Measurements from ENCODE around the gene GALK1. TPM values are rescaled to one million over a fixed set of nuclear protein-coding genes. Genes with fewer than 3 reads are reported as not detected.

GALK1 gene
- total and polyA plus RNA-seq, 4 donors: 14.8 to 28.0 (median 24.9) TPM

DNA sequence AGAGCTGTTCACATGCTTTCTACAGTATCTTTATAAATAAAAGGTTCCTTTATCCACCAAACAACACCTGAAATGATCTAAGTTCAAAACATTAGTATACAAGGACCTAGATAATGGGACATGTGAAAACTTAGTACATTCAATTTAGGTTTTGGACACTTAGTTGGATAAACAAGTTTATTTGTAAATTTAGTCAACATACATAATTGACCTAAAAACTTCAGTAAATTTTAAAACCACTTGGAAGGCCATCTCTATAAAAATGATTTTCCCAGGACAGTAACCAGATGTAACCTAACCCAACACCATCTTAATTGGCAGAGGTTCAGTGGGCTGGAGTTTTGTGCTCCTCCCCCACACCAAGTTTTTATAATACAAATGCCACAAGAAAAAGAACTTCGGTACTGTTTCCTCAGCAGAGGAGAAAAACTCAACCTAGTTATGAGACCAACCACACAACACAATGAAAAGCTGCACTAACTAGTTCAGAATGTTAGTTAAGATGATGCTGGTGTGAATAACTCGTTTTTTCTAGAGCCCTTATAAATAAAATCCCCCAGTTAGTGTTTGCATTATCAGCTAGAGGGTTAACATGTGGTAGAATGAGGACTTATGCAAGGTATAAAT lies 12.4 kb upstream of the GALK1 start:
- Histone ChIP-seq H3K4me1 (ENCODE audit: control insufficient read depth, insufficient read depth, low read length) (peaks cover 3% of the 10 kb centered on the region), H3K36me3 (ENCODE audit: control insufficient read depth, insufficient read depth, low read length) (peaks cover 43% of the 10 kb centered on the region), H3K27ac (ENCODE audit: low read depth, low read length) (peak overlapping the region; percentile 57), H3K27me3 (ENCODE audit: control insufficient read depth, insufficient read depth, low read length) (no peaks in the 10 kb centered on the region), H3K4me3 (ENCODE audit: low read depth, low read length) (peak overlapping the region; percentile 93), H3K9me3 (ENCODE audit: control insufficient read depth, insufficient read depth, low read length) (no peaks in the 10 kb centered on the region)
- WGBS (ENCODE audit: insufficient coverage): no CpG with 5 or more reads among the region's 2 CpGs
- no peak for DNase-seq (ENCODE audit: low read depth in 4 of 6, low spot score in 6 of 6)

DNA sequence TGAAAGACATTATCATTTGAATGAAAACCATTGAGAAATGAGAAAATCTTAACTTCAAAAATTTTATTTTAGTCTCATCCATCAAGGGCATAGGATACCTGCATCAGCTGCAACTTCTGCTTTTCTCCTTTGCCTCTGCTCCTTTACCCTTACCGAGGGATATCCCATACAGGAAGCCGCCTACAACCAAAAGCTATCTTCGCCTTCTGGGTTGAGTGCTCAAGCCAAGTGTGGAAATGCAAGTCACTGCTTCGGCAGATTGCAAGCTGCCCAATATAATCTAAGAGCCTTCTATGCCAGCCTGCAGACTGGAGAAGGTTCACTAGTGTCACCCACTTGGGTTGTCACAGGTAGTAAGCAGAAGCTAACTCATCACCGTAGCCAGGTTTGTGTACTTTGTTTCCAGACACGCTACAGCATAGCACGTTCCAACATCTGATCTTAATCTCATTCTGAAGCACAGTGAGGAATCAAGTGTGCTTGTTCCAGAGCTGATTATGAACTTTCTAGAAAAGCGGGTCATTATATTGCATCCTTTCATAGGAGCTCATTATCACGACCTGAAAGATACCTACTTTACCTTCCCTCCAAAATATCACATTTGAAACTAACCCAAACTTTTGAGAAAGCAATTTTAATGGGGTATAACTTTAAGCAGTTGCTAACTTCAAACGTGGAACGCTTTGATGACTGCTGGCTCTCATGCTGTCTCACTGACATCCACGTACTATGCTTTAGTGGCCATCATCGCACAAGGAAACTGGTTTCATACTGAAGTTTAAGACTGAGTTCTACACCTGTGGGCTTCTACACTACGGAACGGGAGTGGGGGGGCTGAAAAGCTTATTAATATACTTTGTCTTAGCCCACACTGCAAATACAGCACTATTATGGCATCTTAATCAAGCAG lies 11.6 kb upstream of the GALK1 start:
- Histone ChIP-seq H3K27ac (ENCODE audit: low read depth, low read length) (peak overlapping the region; percentile 57), H3K36me3 (ENCODE audit: control insufficient read depth, insufficient read depth, low read length) (peaks cover 43% of the 10 kb centered on the region), H3K9me3 (ENCODE audit: control insufficient read depth, insufficient read depth, low read length) (no peaks in the 10 kb centered on the region), H3K4me3 (ENCODE audit: low read depth, low read length) (peak overlapping the region; percentile 93), H3K4me1 (ENCODE audit: control insufficient read depth, insufficient read depth, low read length) (peaks cover 3% of the 10 kb centered on the region), H3K27me3 (ENCODE audit: control insufficient read depth, insufficient read depth, low read length) (no peaks in the 10 kb centered on the region)
- WGBS (ENCODE audit: insufficient coverage): 57% methylated on average over 7 of the region's 15 CpGs
- no peak for DNase-seq (ENCODE audit: low read depth in 4 of 6, low spot score in 6 of 6)

DNA sequence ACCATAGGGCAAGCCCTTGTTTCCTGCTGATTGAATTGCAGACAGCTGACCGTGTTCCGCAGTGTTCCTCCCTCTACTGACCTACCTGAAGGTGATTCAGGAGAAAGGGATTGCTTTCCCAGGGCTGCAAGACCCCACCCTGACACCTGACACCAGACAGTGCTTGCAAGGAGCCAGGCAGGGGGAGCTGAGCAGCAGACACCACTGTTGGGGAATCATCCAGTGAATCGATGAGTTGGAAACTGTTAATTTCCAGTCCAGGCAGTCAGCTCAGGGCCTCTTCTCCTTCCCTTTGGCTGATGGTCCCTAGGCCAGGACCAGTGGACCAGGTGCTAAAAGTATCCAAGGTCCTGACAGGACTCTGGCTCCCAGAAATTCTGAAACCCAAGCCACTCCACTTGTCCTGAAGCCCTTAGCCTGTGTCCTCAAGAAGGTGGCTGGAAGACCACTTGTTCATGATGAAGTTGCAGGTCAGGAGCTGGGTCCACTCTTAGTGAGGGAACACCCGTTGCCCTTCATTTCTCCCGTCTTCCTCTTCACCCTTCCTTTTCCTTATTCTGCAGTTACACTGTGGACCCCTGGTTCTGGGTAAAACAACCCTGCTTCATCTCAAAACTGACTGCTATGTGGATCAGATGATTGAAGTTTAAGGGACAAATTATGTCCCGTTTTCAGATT lies 10.1 kb upstream of the GALK1 start:
- Histone ChIP-seq H3K9me3 (ENCODE audit: control insufficient read depth, insufficient read depth, low read length) (no peaks in the 10 kb centered on the region), H3K4me1 (ENCODE audit: control insufficient read depth, insufficient read depth, low read length) (peaks cover 3% of the 10 kb centered on the region), H3K4me3 (ENCODE audit: low read depth, low read length) (no peak overlapping the region), H3K27ac (ENCODE audit: low read depth, low read length) (no peak overlapping the region), H3K27me3 (ENCODE audit: control insufficient read depth, insufficient read depth, low read length) (no peaks in the 10 kb centered on the region), H3K36me3 (ENCODE audit: control insufficient read depth, insufficient read depth, low read length) (peaks cover 43% of the 10 kb centered on the region)
- 75% methylated on average over 3 of the region's 6 CpGs for WGBS (ENCODE audit: insufficient coverage)
- no peak for DNase-seq (ENCODE audit: low read depth in 4 of 6, low spot score in 6 of 6)

DNA sequence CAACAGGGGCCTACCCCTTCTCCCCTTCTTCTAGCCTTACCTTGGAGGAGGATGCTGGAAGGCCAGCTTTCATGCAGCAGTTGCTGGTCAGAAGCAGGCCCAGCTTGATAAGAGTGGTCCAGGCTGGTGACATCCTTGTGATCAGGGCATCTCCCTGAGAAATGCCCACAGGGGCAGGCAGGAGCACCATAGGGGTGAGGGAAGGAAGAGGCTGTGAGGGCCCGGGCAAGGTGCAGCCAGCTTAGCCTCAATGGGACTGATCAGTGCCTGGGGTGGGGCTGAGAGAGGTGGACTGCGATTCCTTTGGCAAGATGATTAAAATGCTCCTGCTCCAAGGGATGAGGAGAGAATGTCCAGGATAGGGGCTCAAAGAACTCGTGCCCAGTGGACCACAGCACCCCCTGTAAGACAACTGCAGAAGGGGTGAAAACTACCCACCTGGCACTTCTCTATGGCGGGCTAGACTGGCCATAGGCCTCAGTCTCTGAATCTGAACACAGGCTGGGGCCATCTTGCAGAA lies 9.5 kb upstream of the GALK1 start:
- Histone ChIP-seq H3K27ac (ENCODE audit: low read depth, low read length) (no peak overlapping the region), H3K4me1 (ENCODE audit: control insufficient read depth, insufficient read depth, low read length) (peaks cover 3% of the 10 kb centered on the region), H3K27me3 (ENCODE audit: control insufficient read depth, insufficient read depth, low read length) (no peaks in the 10 kb centered on the region), H3K4me3 (ENCODE audit: low read depth, low read length) (no peak overlapping the region), H3K9me3 (ENCODE audit: control insufficient read depth, insufficient read depth, low read length) (no peaks in the 10 kb centered on the region), H3K36me3 (ENCODE audit: control insufficient read depth, insufficient read depth, low read length) (peaks cover 43% of the 10 kb centered on the region)
- 75% methylated on average over 4 of the region's 4 CpGs for WGBS (ENCODE audit: insufficient coverage)
- DNase-seq (ENCODE audit: low read depth in 4 of 6, low spot score in 6 of 6): no peak

DNA sequence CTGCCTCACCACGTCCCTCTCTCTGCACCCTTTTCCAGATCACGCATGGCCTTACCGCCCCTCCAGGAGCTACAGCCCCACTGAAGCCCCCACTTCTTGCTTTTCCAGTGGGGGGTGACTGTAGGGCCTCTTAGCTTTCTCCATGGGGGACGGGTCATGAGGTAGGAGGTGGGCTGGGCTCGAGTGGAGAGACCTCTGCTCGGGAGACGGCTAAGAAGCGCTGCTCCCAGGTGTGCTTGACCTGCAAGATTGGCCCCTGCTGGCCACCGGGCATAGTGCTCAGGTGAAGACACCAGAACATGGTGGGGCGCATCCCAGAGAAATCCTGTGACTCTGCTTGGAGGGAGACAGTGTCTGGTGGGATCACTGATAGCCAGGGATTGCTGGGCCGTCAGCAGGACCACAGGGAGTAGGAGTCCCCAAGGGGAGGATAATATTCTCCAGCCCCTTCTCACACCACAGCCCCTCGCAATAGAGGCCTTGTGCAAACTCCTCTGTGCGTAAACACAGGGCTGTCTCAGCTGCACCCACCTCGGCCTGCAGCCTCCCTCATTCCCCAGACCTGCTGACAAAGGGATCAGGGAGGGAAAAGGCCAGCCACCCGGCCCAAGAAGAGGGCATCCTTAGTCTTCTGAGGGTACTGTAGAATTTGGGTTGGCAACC lies 8.9 kb upstream of the GALK1 start:
- H3K36me3 ChIP-seq (ENCODE audit: control insufficient read depth, insufficient read depth, low read length): peaks cover 39% of the 10 kb centered on the region
- H3K27me3 ChIP-seq (ENCODE audit: control insufficient read depth, insufficient read depth, low read length): no peaks in the 10 kb centered on the region
- H3K9me3 ChIP-seq (ENCODE audit: control insufficient read depth, insufficient read depth, low read length): no peaks in the 10 kb centered on the region
- DNase-seq (ENCODE audit: low read depth in 4 of 6, low spot score in 6 of 6): no peak
- 74% methylated on average over 9 of the region's 15 CpGs for WGBS (ENCODE audit: insufficient coverage)
- no peak overlapping the region for H3K27ac ChIP-seq (ENCODE audit: low read depth, low read length)
- peaks cover 3% of the 10 kb centered on the region for H3K4me1 ChIP-seq (ENCODE audit: control insufficient read depth, insufficient read depth, low read length)
- H3K4me3 ChIP-seq (ENCODE audit: low read depth, low read length): no peak overlapping the region

DNA sequence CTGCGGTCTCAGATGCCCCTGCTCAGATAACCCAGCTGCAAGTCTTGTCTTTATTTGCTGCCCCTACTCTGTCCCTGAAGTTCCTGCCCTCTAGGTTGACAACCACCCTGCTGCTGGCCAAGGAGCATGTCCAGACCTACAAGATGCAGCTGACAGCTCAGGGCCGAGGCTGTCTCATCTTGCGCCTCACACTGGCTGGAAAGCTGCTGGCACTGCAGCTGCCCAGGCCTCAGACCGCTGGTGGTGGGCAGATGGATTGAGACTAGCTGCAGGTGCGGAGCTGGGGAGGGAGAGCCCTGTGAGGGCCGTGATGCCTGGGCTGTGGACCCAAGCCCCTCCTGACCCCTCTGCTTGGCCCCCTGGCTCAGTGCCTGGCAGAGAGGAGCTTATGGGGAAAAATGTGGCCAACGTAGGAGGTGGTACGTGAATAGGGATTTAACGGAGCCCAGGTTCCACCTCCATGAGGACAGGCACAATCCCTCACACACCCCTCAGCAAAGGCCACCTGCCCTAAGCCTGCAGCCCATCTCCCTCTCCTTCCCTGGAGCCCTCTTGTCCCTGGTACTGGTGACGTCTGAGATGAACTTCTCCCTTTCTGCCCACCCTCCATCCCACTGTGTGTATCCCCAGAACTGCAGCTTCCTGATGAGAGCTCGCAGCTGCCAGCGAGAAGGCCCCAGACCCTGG lies 8.3 kb upstream of the GALK1 start:
- Histone ChIP-seq H3K4me1 (ENCODE audit: control insufficient read depth, insufficient read depth, low read length) (peaks cover 3% of the 10 kb centered on the region), H3K4me3 (ENCODE audit: low read depth, low read length) (no peak overlapping the region), H3K27ac (ENCODE audit: low read depth, low read length) (no peak overlapping the region), H3K36me3 (ENCODE audit: control insufficient read depth, insufficient read depth, low read length) (peaks cover 33% of the 10 kb centered on the region), H3K9me3 (ENCODE audit: control insufficient read depth, insufficient read depth, low read length) (no peaks in the 10 kb centered on the region), H3K27me3 (ENCODE audit: control insufficient read depth, insufficient read depth, low read length) (no peaks in the 10 kb centered on the region)
- 76% methylated on average over 9 of the region's 12 CpGs for WGBS (ENCODE audit: insufficient coverage)
- no peak for DNase-seq (ENCODE audit: low read depth in 4 of 6, low spot score in 6 of 6)

DNA sequence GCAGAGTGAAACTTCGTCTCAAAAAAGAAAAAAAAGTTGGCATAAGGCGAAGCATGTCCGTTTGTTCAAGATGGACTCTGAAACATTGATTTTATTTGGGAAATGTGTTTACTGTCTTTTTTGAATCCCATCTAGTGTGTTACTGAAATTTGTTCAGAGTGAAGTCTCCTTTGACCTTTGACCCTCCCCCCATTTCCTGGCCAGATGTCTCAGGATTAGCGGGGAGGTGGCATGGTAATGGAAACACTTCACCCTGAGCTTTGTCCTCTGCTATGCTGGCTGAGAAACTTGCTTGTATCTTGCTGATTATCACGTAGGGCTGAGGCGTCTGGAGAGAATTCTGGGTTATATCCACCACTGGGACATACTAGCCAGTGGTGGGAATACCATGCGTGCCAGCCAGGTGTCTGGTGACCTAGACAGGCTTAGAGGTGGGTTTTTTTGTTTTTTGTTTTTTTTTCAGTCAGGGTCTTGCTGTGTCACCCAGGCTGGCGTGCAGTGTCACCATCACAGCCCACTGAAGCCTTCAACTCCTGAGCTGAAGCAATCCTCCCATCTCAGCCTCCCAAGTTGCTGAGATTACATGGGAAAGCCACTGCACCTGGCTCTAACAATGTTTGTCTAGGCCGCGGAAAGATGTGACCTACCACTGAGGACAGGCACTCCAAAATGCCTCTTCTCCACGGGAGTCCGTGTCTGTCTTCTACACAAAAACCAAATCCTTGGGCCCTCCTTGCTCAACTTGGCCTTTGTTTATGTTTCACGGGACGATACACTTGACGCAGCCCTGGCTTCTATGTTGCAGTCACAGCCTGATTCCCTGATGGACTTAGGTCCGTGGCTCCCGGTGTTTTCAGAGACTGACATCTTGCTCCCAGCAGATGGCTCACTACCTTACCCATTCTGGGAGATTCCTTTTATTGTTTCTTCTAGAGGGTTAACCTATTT lies 6.6 kb upstream of the GALK1 start:
- no peak overlapping the region for H3K4me3 ChIP-seq (ENCODE audit: low read depth, low read length)
- no peak overlapping the region for H3K27ac ChIP-seq (ENCODE audit: low read depth, low read length)
- no peaks in the 10 kb centered on the region for H3K27me3 ChIP-seq (ENCODE audit: control insufficient read depth, insufficient read depth, low read length)
- WGBS (ENCODE audit: insufficient coverage): 70% methylated on average over 17 of the region's 17 CpGs
- H3K36me3 ChIP-seq (ENCODE audit: control insufficient read depth, insufficient read depth, low read length): peaks cover 33% of the 10 kb centered on the region
- no peak for DNase-seq (ENCODE audit: low read depth in 4 of 6, low spot score in 6 of 6)
- H3K4me1 ChIP-seq (ENCODE audit: control insufficient read depth, insufficient read depth, low read length): peaks cover 3% of the 10 kb centered on the region
- H3K9me3 ChIP-seq (ENCODE audit: control insufficient read depth, insufficient read depth, low read length): no peaks in the 10 kb centered on the region

DNA sequence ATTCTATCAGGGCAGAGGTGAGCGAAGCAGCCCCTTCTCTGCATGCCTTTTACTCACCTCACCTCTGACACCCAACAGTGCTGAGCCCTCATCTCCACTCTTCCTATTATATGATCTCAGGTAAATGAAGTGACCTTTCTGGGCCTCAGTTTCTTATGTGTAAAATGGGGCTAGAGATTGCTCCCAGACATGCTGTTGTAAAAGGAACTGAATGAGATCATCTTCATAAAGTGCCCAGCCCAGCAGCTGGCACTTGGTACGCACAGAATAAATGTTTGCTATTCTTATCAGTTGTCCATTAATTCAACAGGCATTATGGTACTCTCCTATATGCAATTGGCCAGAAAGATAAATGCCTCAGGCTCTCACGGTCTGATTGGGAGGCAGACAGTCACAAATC lies 4.5 kb upstream of the GALK1 start:
- Histone ChIP-seq H3K36me3 (ENCODE audit: control insufficient read depth, insufficient read depth, low read length) (peaks cover 18% of the 10 kb centered on the region), H3K9me3 (ENCODE audit: control insufficient read depth, insufficient read depth, low read length) (no peaks in the 10 kb centered on the region), H3K27ac (ENCODE audit: low read depth, low read length) (no peak overlapping the region), H3K4me1 (ENCODE audit: control insufficient read depth, insufficient read depth, low read length) (peaks cover 3% of the 10 kb centered on the region), H3K4me3 (ENCODE audit: low read depth, low read length) (no peak overlapping the region), H3K27me3 (ENCODE audit: control insufficient read depth, insufficient read depth, low read length) (no peaks in the 10 kb centered on the region)
- WGBS (ENCODE audit: insufficient coverage): 60% methylated on average over 1 of the region's 3 CpGs
- no peak for DNase-seq (ENCODE audit: low read depth in 4 of 6, low spot score in 6 of 6)

Measured in spinal cord (tissue), 10 donors.